PC-3 (cell line): Measurements from ENCODE around the gene C12orf75. TPM values are rescaled to one million over a fixed set of nuclear protein-coding genes. Genes with fewer than 3 reads are reported as not detected.
"Not testable (repeated sequence)": the region's sequence is repeated elsewhere in the genome, so short reads cannot be mapped to it uniquely, and the experiment has no call there.

Experiments
- ATAC-seq: fragments of 200-7000 bp; cut with Tn5 transposase; 2 replicates; pipeline ENCODE4 v1.9.1; 2020; ENCODE audit warnings: mild to moderate bottlenecking, moderate library complexity
- BruUV-seq: library from RNA; stranded (reverse); fragments of 400-500 nt; replicated peaks from 2 replicates; lab custom pipeline; 2021; lab: Mats Ljungman, UMichigan
- CTCF ChIA-PET: fragments of 300-600 bp; sonication (Branson Sonifier 250); formaldehyde crosslinking; loops from one replicate; lab custom pipeline; 2022; ENCODE audit warnings: antibody characterized with exemption; lab: Charles Lee
- POLR2A ChIA-PET: fragments of 300-600 bp; sonication (Branson Sonifier 250); formaldehyde crosslinking; loops from one replicate; lab custom pipeline; 2022; ENCODE audit warnings: antibody characterized with exemption; ENCODE audit not compliant: unreplicated experiment; lab: Charles Lee
- DNase-seq: peaks from one replicate; pipeline ENCODE4 v3.0.0-alpha.2; 2015
- H2AFZ ChIP-seq: fragments of 300-600 bp; sonication (generic); 2 replicates; pipeline ENCODE4 v1.6.0; 2016; ENCODE audit warnings: antibody characterized with exemption, low read length
- H3F3A ChIP-seq: fragments of 300-600 bp; sonication (generic); one replicate; pipeline ENCODE4 v1.6.0; 2017; ENCODE audit warnings: antibody characterized with exemption, low read length, control low read depth, mild to moderate bottlenecking; ENCODE audit not compliant: unreplicated experiment
- H3K27ac ChIP-seq: fragments of 300-600 bp; sonication (generic); 2 replicates; pipeline ENCODE4 v1.5.1; 2016; ENCODE audit warnings: mild to moderate bottlenecking, low read length
- H3K27me3 ChIP-seq: fragments of 300-600 bp; sonication (generic); 2 replicates; pipeline ENCODE4 v1.6.1; 2016; ENCODE audit warnings: low read length, mixed read lengths
- H3K36me3 ChIP-seq: fragments of 300-600 bp; sonication (generic); 2 replicates; pipeline ENCODE4 v1.6.1; 2016; ENCODE audit warnings: low read depth, mixed run types, low read length, mixed read lengths
- H3K4me1 ChIP-seq: fragments of 300-600 bp; sonication (generic); 2 replicates; pipeline ENCODE4 v1.5.1; 2016; ENCODE audit warnings: low read length; ENCODE audit not compliant: insufficient read depth
- H3K4me2 ChIP-seq: fragments of 300-600 bp; sonication (generic); 2 replicates; pipeline ENCODE4 v1.6.0; 2016; ENCODE audit warnings: low read length
- H3K4me3 ChIP-seq: fragments of 300-600 bp; sonication (generic); 2 replicates; pipeline ENCODE4 v1.5.1; 2016; ENCODE audit warnings: mild to moderate bottlenecking, low read length, mixed read lengths
- H3K79me2 ChIP-seq: fragments of 300-600 bp; sonication (generic); 2 replicates; pipeline ENCODE4 v1.6.1; 2017; ENCODE audit warnings: low read length, mixed read lengths
- H3K9ac ChIP-seq: fragments of 300-600 bp; sonication (generic); 2 replicates; pipeline ENCODE4 v1.6.0; 2016; ENCODE audit warnings: mild to moderate bottlenecking, low read length
- H3K9me2 ChIP-seq: fragments of 300-600 bp; sonication (generic); replicated peaks from 2 replicates; pipeline ENCODE4 v1.6.1; 2016; ENCODE audit warnings: mixed run types, low read length, mixed read lengths
- H3K9me3 ChIP-seq: fragments of 300-600 bp; sonication (generic); 2 replicates; pipeline ENCODE4 v1.6.1; 2016; ENCODE audit warnings: low read length, mixed read lengths
- H4K20me1 ChIP-seq: fragments of 300-600 bp; sonication (generic); 2 replicates; pipeline ENCODE4 v1.6.1; 2016; ENCODE audit warnings: low read length, mixed read lengths
- intact Hi-C: fragments of 100-400 bp; cut with micrococcal nuclease; formaldehyde crosslinking; loops from 2 replicates; pipeline ENCODE4 v1.9.0; 2023
- total RNA-seq: library from RNA; depleted of rRNA; stranded (reverse); fragments of >200 nt; gene quantifications from 2 replicates; pipeline ENCODE4 v1.2.3, GENCODE V29; 2014

The C12orf75 gene
- total RNA-seq, 1 experiment from 2014 or later, result 144 TPM

- POLR2A ChIA-PET, result interaction anchor here (0.6 kb wide), 1 partner anchor 23 kb away, joined by 3 read pairs; no protein-coding TSS in a partner anchor
- DNase-seq, result not testable (repeated sequence)
Measured at GRCh38 chr12:105308839-105309238, 21.7 kb upstream of the C12orf75 start.

GRCh38 chr12:105309384-105309783, 21.1 kb upstream of the C12orf75 start:
- not testable (repeated sequence) for H3K27ac ChIP-seq, H3K4me2 ChIP-seq

More at GRCh38 chr12:105308839-105309238, 21.7 kb upstream of the C12orf75 start:
- H3K4me1 ChIP-seq, BruUV-seq, H3K9ac ChIP-seq, H3K27ac ChIP-seq, H3K4me2 ChIP-seq, intact Hi-C loops, CTCF ChIA-PET, H2AFZ ChIP-seq, H4K20me1 ChIP-seq, H3K4me3 ChIP-seq, H3K36me3 ChIP-seq, H3K79me2 ChIP-seq, H3K9me2 ChIP-seq, H3F3A ChIP-seq, H3K9me3 ChIP-seq, H3K27me3 ChIP-seq, ATAC-seq: not testable (repeated sequence)

GRCh38 chr12:105310476-105311085, 19.9 kb upstream of the C12orf75 start:
- H3K4me3 ChIP-seq, POLR2A ChIA-PET, H3K79me2 ChIP-seq, H3K27ac ChIP-seq, ATAC-seq, CTCF ChIA-PET, H3F3A ChIP-seq, H3K9me3 ChIP-seq, H3K9me2 ChIP-seq, H4K20me1 ChIP-seq, H3K36me3 ChIP-seq, H3K9ac ChIP-seq, H2AFZ ChIP-seq, DNase-seq, BruUV-seq, H3K4me2 ChIP-seq, H3K4me1 ChIP-seq, H3K27me3 ChIP-seq, intact Hi-C loops: not testable (repeated sequence)

More at GRCh38 chr12:105309384-105309783, 21.1 kb upstream of the C12orf75 start:
- H3K36me3 ChIP-seq, H3K9ac ChIP-seq, H3K4me3 ChIP-seq, H3K4me1 ChIP-seq, ATAC-seq, H3K79me2 ChIP-seq, H3K9me2 ChIP-seq, intact Hi-C loops, H2AFZ ChIP-seq, BruUV-seq, H3F3A ChIP-seq, H3K27me3 ChIP-seq, CTCF ChIA-PET, H4K20me1 ChIP-seq, H3K9me3 ChIP-seq, DNase-seq, POLR2A ChIA-PET: not testable (repeated sequence)

DNA sequence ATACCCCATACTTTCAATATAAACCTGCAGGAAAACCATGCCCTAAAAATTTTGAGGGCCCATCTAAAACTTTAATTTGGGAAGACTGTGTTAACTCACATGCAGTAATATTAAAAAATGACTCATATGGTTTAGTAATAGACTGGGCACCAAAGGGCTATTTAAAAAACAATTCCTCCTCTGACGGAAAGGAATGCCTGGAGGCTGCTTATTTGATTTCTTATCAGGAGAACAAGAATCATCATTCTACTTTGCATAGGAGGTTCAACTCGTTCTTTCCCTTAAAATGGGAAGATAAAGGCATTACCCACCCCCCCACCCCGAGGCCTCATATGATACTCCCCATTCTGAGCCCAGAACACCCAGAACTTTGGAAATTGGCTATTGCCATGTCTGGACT, 18.6 kb upstream of the C12orf75 start:
- H3K9me3 ChIP-seq, H3F3A ChIP-seq, H3K27me3 ChIP-seq, POLR2A ChIA-PET, H3K9me2 ChIP-seq, H3K36me3 ChIP-seq, H3K4me3 ChIP-seq, CTCF ChIA-PET, H3K4me2 ChIP-seq, H4K20me1 ChIP-seq, BruUV-seq, H3K27ac ChIP-seq, H3K79me2 ChIP-seq, H2AFZ ChIP-seq, H3K9ac ChIP-seq, H3K4me1 ChIP-seq, intact Hi-C loops, ATAC-seq: not testable (repeated sequence)
- peak; percentile 37 for DNase-seq

DNA sequence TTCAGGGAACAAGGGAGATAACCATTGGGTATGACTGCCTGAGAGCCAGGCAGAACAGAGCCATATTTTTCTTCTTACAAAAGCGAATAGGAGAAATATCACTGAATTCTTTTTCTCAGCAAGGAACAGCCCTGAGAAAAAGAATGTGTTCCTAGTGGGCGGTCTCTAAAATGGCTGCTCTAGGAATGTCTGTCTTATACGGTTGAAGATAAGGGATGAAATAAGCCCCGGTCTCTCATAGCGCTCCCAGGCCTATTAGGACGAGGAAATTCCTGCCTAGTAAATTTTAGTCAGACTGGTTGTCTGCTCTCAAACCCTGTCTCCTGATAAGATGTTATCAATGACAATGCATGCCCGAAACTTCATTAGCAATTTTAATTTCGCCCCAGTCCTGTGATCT, 16.7 kb upstream of the C12orf75 start:
- CTCF ChIA-PET, intact Hi-C loops, ATAC-seq, H2AFZ ChIP-seq, H4K20me1 ChIP-seq, H3K4me3 ChIP-seq, H3K27me3 ChIP-seq, H3K79me2 ChIP-seq, H3K9me3 ChIP-seq, H3K4me2 ChIP-seq, H3K4me1 ChIP-seq, H3K9me2 ChIP-seq, BruUV-seq, H3F3A ChIP-seq, DNase-seq, H3K9ac ChIP-seq, H3K36me3 ChIP-seq, H3K27ac ChIP-seq, POLR2A ChIA-PET: not testable (repeated sequence)
